Cerebellar nuclear complex (tissue), 1 donor: ENCODE results near the gene DUSP23.

Source experiments
- DNase-seq, 2 experiments: peaks; one replicate each; lab custom pipeline; 2025; lab: John Stamatoyannopoulos, UW

Gene DUSP23

GRCh38 chr1:159828176-159828575, 47.4 kb downstream of the DUSP23 start:
- DNase-seq = no peak

- DNase-seq = no peak
These were observed 48.0 kb downstream of the DUSP23 start for GRCh38 chr1:159828581-159829272.

DNA sequence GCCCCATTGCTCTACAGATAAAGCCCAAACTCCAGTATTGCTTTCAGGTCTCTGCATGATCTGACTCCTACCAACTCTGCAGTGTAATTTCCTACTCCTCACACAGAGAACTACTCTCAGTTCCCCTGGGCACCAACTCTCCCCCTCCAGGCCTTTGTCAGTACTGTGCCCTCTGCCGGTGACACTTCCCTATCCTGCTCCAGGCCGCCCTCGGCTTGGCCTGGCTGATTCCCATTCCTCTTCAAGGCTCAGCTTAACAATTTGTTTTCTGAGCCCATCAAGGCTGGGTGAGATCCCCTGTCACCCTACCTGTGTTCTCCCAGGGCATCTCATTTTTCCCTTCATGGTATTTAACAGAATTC, 48.5 kb downstream of the DUSP23 start:
- no peak for DNase-seq

- DNase-seq = no peak
These were observed 49.2 kb downstream of the DUSP23 start for GRCh38 chr1:159829822-159830465.

- no peak for DNase-seq
These were observed 50.0 kb downstream of the DUSP23 start for GRCh38 chr1:159830722-159831121.

DNA sequence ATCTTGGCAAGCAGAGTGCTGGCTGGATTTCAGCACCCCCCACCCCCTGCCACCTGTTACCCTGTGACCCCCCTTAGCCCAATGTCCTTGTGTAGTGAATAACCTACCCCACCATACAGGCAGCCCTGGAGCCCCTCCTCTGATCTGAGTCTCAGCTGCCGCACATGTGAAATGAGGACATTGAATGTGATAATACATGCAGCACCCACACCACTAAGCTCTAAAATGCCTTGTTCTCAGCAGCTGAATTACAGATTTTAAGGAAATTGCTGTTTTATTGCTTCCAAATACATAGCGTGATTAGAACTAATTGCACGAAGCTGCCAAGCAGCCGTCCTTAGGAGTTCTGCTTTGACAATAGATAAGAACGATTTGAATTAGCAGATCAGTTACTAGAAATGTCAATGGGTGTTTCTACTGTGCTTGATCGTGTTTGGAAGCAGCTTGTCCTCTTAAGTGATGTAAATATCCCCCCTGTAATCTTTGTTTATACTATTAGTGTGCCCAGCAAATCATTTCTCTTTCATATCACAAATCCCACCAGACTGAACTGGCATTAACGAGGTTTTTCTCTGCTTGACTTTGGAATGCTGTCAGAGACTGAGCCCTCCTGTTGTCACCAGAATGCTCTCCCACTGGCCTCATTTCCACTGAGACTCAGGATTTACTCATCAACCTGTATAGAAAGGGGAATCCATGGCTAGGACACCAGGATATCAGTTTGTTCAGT, 50.8 kb downstream of the DUSP23 start:
- DNase-seq = no peak
